H9 (cell line): ENCODE data around the gene EML4. TPM values are rescaled to one million over a fixed set of nuclear protein-coding genes. Genes with fewer than 3 reads are reported as not detected.

ENCODE experiments used
- DNase-seq: peaks from one replicate; pipeline ENCODE4 v3.0.0-alpha.2; 2017
- H2AFZ ChIP-seq: one replicate; pipeline ENCODE4 v1.6.1; 2013; ENCODE audit warnings: mild to moderate bottlenecking, low read length, control low read depth, moderate library complexity
- H2AK5ac ChIP-seq: 2 replicates; pipeline ENCODE4 v1.6.1; 2013; ENCODE audit warnings: low read length, control low read depth, mixed read lengths; ENCODE audit not compliant: insufficient read length
- H2BK120ac ChIP-seq: one replicate; pipeline ENCODE4 v1.6.1; 2013; ENCODE audit warnings: low read depth, mild to moderate bottlenecking, low read length, control low read depth, inconsistent platforms; ENCODE audit not compliant: poor library complexity, severe bottlenecking
- H2BK12ac ChIP-seq: 2 replicates; pipeline ENCODE4 v1.6.1; 2013; ENCODE audit warnings: low read length, control low read depth, mixed read lengths, low read depth; ENCODE audit not compliant: insufficient read length
- H2BK15ac ChIP-seq: 2 replicates; pipeline ENCODE4 v1.6.1; 2013; ENCODE audit warnings: low read depth, low read length, control low read depth
- H2BK20ac ChIP-seq: one replicate; pipeline ENCODE4 v1.6.1; 2013; ENCODE audit warnings: low read depth, mild to moderate bottlenecking, low read length, control low read depth, inconsistent platforms; ENCODE audit not compliant: poor library complexity, severe bottlenecking
- H2BK5ac ChIP-seq: 2 replicates; pipeline ENCODE4 v1.6.1; 2013; ENCODE audit warnings: low read length, control low read depth, mixed read lengths; ENCODE audit not compliant: insufficient read length
- H3K14ac ChIP-seq: 2 replicates; pipeline ENCODE4 v1.6.1; 2013; ENCODE audit warnings: low read length, control low read depth; ENCODE audit not compliant: insufficient read depth
- H3K18ac ChIP-seq: 2 replicates; pipeline ENCODE4 v1.6.1; 2013; ENCODE audit warnings: low read depth, mild to moderate bottlenecking, mixed read lengths, low read length, control low read depth; ENCODE audit not compliant: insufficient read length
- H3K23ac ChIP-seq: 2 replicates; pipeline ENCODE4 v1.6.1; 2013; ENCODE audit warnings: low read length, control low read depth, mixed read lengths, low read depth; ENCODE audit not compliant: insufficient read length
- H3K23me2 ChIP-seq: 2 replicates; pipeline ENCODE4 v1.6.1; 2013; ENCODE audit warnings: low read depth, mild to moderate bottlenecking, mixed read lengths, low read length, control low read depth; ENCODE audit not compliant: insufficient read length, poor library complexity, severe bottlenecking
- H3K27ac ChIP-seq: 2 replicates; pipeline ENCODE4 v1.5.1; 2013; ENCODE audit warnings: low read length, control low read depth, mixed read lengths, low read depth; ENCODE audit not compliant: insufficient read length
- H3K27me3 ChIP-seq: 2 replicates; pipeline ENCODE4 v1.6.1; 2013; ENCODE audit warnings: low read length, control low read depth, inconsistent platforms; ENCODE audit not compliant: insufficient read depth
- H3K4ac ChIP-seq: 2 replicates; pipeline ENCODE4 v1.6.1; 2013; ENCODE audit warnings: low read depth, mild to moderate bottlenecking, control low read depth, inconsistent platforms, low read length, moderate library complexity
- H3K4me1 ChIP-seq: 2 replicates; pipeline ENCODE4 v1.6.1; 2013; ENCODE audit warnings: low read length, control low read depth, inconsistent platforms; ENCODE audit not compliant: insufficient read depth
- H3K4me2 ChIP-seq: 2 replicates; pipeline ENCODE4 v1.6.1; 2013; ENCODE audit warnings: low read length, control low read depth, mixed read lengths; ENCODE audit not compliant: insufficient read length, insufficient read depth
- H3K56ac ChIP-seq: 2 replicates; pipeline ENCODE4 v1.6.1; 2013; ENCODE audit warnings: low read depth, mild to moderate bottlenecking, mixed read lengths, low read length, control low read depth; ENCODE audit not compliant: insufficient read length
- H3K79me1 ChIP-seq: 2 replicates; pipeline ENCODE4 v1.6.1; 2013; ENCODE audit warnings: low read depth, mild to moderate bottlenecking, moderate library complexity, low read length, control low read depth, inconsistent platforms; ENCODE audit not compliant: insufficient read depth, poor library complexity, severe bottlenecking
- H3K79me2 ChIP-seq: 2 replicates; pipeline ENCODE4 v1.6.1; 2013; ENCODE audit warnings: low read length, control low read depth, inconsistent platforms; ENCODE audit not compliant: insufficient read depth
- H3K9ac ChIP-seq: 2 replicates; pipeline ENCODE4 v1.6.1; 2013; ENCODE audit warnings: low read length, control low read depth, mixed read lengths; ENCODE audit not compliant: insufficient read length; ENCODE audit errors: extremely low read depth
- H3K9me3 ChIP-seq: one replicate; pipeline ENCODE4 v1.6.1; 2013; ENCODE audit warnings: low read depth, low read length, inconsistent platforms; ENCODE audit not compliant: control insufficient read depth
- H3T11ph ChIP-seq: one replicate; pipeline ENCODE4 v1.6.1; 2013; ENCODE audit warnings: mild to moderate bottlenecking, low read length, control low read depth, inconsistent platforms
- H4K20me1 ChIP-seq: one replicate; pipeline ENCODE4 v1.6.1; 2013; ENCODE audit not compliant: control insufficient read depth, insufficient read length, insufficient read depth
- H4K5ac ChIP-seq: 2 replicates; pipeline ENCODE4 v1.6.1; 2013; ENCODE audit warnings: low read depth, mild to moderate bottlenecking, mixed read lengths, low read length, control low read depth; ENCODE audit not compliant: insufficient read length
- H4K8ac ChIP-seq: replicated peaks from 2 replicates; pipeline ENCODE4 v1.6.1; 2013; ENCODE audit warnings: low read length, control low read depth, mixed read lengths, low read depth; ENCODE audit not compliant: insufficient read length
- H4K91ac ChIP-seq: 2 replicates; pipeline ENCODE4 v1.6.1; 2013; ENCODE audit warnings: low read depth, mild to moderate bottlenecking, moderate library complexity, mixed read lengths, low read length, control low read depth; ENCODE audit not compliant: insufficient read length
- H3K27ac Mint-ChIP-seq, 3 experiments: 2 replicates in 2 of 3; 3 replicates in 1 of 3; pipeline ENCODE4 v1.8.0; 2020 to 2021; ENCODE audit warnings: mixed read lengths in 3 of 3, mild to moderate bottlenecking in 1 of 3, moderate library complexity in 1 of 3
- H3K27me3 Mint-ChIP-seq: 2 replicates; pipeline ENCODE4 v1.8.0; 2021; ENCODE audit warnings: low read depth, mild to moderate bottlenecking, moderate library complexity, mixed read lengths
- H3K36me3 Mint-ChIP-seq, 3 experiments: 2 replicates in 2 of 3; 3 replicates in 1 of 3; pipeline ENCODE4 v1.8.0; 2020 to 2021; ENCODE audit warnings: low read depth in 3 of 3, mixed read lengths in 3 of 3; ENCODE audit not compliant: insufficient read depth in 1 of 3
- H3K4me1 Mint-ChIP-seq, 2 experiments: 2 replicates each; pipeline ENCODE4 v1.8.0; 2020; ENCODE audit warnings: mixed read lengths in 2 of 2
- H3K4me3 Mint-ChIP-seq, 2 experiments: 2 replicates in 1 of 2; 3 replicates in 1 of 2; pipeline ENCODE4 v1.8.0; 2020 to 2021; ENCODE audit warnings: mild to moderate bottlenecking in 2 of 2, mixed read lengths in 2 of 2, moderate library complexity in 1 of 2
- H3K9me3 Mint-ChIP-seq, 2 experiments: 2 replicates in 1 of 2; 3 replicates in 1 of 2; pipeline ENCODE4 v1.8.0; 2020; ENCODE audit warnings: mild to moderate bottlenecking in 2 of 2, mixed read lengths in 2 of 2, moderate library complexity in 1 of 2
- CTCF ChIP-seq: fragments of 200-600 bp; sonication (generic); conservative IDR thresholded peaks from 3 replicates; pipeline ENCODE4 v1.8.0; 2021; ENCODE audit warnings: antibody characterized with exemption, mild to moderate bottlenecking
- WGBS: extraction: QIAGEN DNeasy Blood & Tissue Kit; methylation state at CpG from one replicate; pipeline ENCODE4 v1.1.7; 2013; ENCODE audit warnings: missing lambda C conversion rate, low lambda C conversion rate, mixed read lengths; ENCODE audit not compliant: insufficient read length; ENCODE audit errors: extremely low coverage; 5-methylcytosine and 5-hydroxymethylcytosine counted together
- total RNA-seq: library from RNA; stranded (reverse); gene quantifications from 2 replicates; pipeline ENCODE4 v1.2.1, GENCODE V29; 2021

The EML4 gene
- total RNA-seq, 1 experiment from 2014 or later = 68.6 TPM

DNA sequence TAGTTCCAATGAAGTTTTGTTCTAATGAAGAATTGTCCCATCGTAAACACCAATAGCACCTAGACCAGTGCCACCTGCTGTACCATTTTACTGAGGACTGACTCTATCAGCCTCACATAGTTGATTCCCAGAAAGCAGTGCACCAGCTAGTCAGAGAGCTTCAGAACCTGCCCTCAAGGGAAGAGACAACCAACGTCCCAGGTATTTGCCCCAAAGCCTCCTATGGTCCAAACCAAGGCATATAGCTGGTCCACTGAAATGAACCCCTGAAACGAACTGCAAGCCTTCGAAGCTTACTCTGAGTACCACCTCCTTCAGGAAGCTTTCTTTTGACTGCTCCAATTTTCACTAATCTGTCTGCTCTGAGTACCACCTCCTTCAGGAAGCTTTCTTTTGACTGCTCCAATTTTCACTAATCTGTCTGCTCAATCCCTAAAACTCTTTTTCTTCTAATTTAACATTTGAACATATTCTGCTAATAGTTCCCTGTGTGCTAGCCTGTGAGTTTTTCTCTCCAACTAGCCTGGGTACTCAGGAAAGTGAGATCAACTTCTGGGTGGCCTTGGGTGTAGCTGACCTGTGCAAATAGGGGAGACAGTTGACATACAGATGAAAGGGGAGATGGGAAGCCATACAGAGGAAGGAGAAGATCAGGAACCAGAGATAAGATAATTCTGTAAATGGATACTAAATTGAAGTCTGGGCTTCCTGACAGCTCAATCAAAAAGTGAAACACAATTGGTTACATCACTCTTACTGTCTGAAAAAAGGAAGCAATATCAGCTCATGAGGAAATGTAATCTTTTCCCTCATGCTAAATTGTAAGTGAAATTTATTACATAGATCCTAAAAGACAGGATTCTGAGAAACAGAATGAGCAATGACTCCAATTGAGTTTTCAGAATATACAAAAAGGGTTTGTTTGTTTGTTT lies 33.5 kb upstream of the EML4 start:
- no peak overlapping the region for H3K4me3 Mint-ChIP-seq
- Histone ChIP-seq H4K20me1 (no peaks in the 10 kb centered on the region), H3K4me2 (no peak overlapping the region), H3K79me2 (no peaks in the 10 kb centered on the region), H2BK15ac (no peak overlapping the region), H3K56ac (no peak overlapping the region), H3K79me1 (no peaks in the 10 kb centered on the region), H3K4me1 (peaks cover 13% of the 10 kb centered on the region; the same call in 1 of the 2 replicates), H3K14ac (no peak overlapping the region), H4K8ac (no peak overlapping the region), H2BK5ac (no peak overlapping the region), H3K9me3 (no peaks in the 10 kb centered on the region), H2BK20ac (no peak overlapping the region), H2AK5ac (no peak overlapping the region), H3T11ph (no peak overlapping the region), H4K5ac (no peak overlapping the region), H3K27me3 (no peaks in the 10 kb centered on the region; the same call in 1 of the 2 replicates), H2AFZ (no peak overlapping the region), H2BK120ac (no peak overlapping the region), H3K27ac (no peak overlapping the region), H3K18ac (no peak overlapping the region), H3K4ac (no peak overlapping the region), H2BK12ac (no peak overlapping the region), H4K91ac (no peak overlapping the region), H3K23me2 (no peaks in the 10 kb centered on the region), H3K9ac (no peak overlapping the region), H3K23ac (no peak overlapping the region)
- DNase-seq = no peak
- no peak overlapping the region for H3K27ac Mint-ChIP-seq
- WGBS = no CpG with 5 or more reads among the region's 4 CpGs
- no peak for TF ChIP-seq CTCF
- no peaks in the 10 kb centered on the region for H3K36me3 Mint-ChIP-seq
- H3K4me1 Mint-ChIP-seq = peaks cover 32 to 37% of the 10 kb centered on the region in 2 experiments
- H3K27me3 Mint-ChIP-seq = peaks cover 16% of the 10 kb centered on the region
- no peaks in the 10 kb centered on the region for H3K9me3 Mint-ChIP-seq
